Measurements from ENCODE around the gene AGR2. TPM values are rescaled to one million over a fixed set of nuclear protein-coding genes. Genes with fewer than 3 reads are reported as not detected.
A peak's percentile ranks its signal among the peaks of the same experiment; 100 is the strongest.
"Not testable (repeated sequence)": the region's sequence is repeated elsewhere in the genome, so short reads cannot be mapped to it uniquely, and the experiment has no call there.

Gene AGR2
- polyA plus RNA-seq, 2 donors = 1.6 to 3.3 TPM

- H3K4me3 ChIP-seq (ENCODE audit: low read depth in 1 of 2, low read length in 2 of 2) = no peak overlapping the region
- no peak overlapping the region for H3K27ac ChIP-seq (ENCODE audit: low read depth in 2 of 2, low read length in 1 of 2)
- H3K9me3 ChIP-seq (ENCODE audit: control insufficient read depth in 2 of 2, insufficient read depth in 1 of 2, low read depth in 1 of 2, low read length in 1 of 2) = no peaks in the 10 kb centered on the region
- 73 to 86% methylated on average over 1 of the region's 1 CpG for WGBS, 2 donors
- no peaks in the 10 kb centered on the region for H3K27me3 ChIP-seq (ENCODE audit: control insufficient read depth in 1 of 2, insufficient read depth in 2 of 2, low read length in 2 of 2)
- no peaks in the 10 kb centered on the region for H3K36me3 ChIP-seq (ENCODE audit: control insufficient read depth in 2 of 2, insufficient read depth in 2 of 2, low read length in 1 of 2)
- no peaks in the 10 kb centered on the region for H3K4me1 ChIP-seq (ENCODE audit: control insufficient read depth in 2 of 2, insufficient read depth in 2 of 2, low read length in 1 of 2)
These were observed 24.2 kb downstream of the AGR2 start for GRCh38 chr7:16780596-16780995.

- Histone ChIP-seq H3K4me3 (ENCODE audit: low read depth in 1 of 2, low read length in 2 of 2) (no peak overlapping the region), H3K4me1 (ENCODE audit: control insufficient read depth in 2 of 2, insufficient read depth in 2 of 2, low read length in 1 of 2) (no peaks in the 10 kb centered on the region), H3K9me3 (ENCODE audit: control insufficient read depth in 2 of 2, insufficient read depth in 1 of 2, low read depth in 1 of 2, low read length in 1 of 2) (no peaks in the 10 kb centered on the region), H3K27ac (ENCODE audit: low read depth in 2 of 2, low read length in 1 of 2) (no peak overlapping the region), H3K27me3 (ENCODE audit: control insufficient read depth in 1 of 2, insufficient read depth in 2 of 2, low read length in 2 of 2) (no peaks in the 10 kb centered on the region), H3K36me3 (ENCODE audit: control insufficient read depth in 2 of 2, insufficient read depth in 2 of 2, low read length in 1 of 2) (no peaks in the 10 kb centered on the region)
- WGBS, 2 donors = 64 to 75% methylated on average over 1 of the region's 1 CpG
These were observed 25.7 kb downstream of the AGR2 start for GRCh38 chr7:16779051-16779450.

- Histone ChIP-seq H3K9me3 (ENCODE audit: control insufficient read depth in 2 of 2, insufficient read depth in 1 of 2, low read depth in 1 of 2, low read length in 1 of 2) (no peaks in the 10 kb centered on the region), H3K27ac (ENCODE audit: low read depth in 2 of 2, low read length in 1 of 2) (no peak overlapping the region), H3K27me3 (ENCODE audit: control insufficient read depth in 1 of 2, insufficient read depth in 2 of 2, low read length in 2 of 2) (no peaks in the 10 kb centered on the region), H3K4me3 (ENCODE audit: low read depth in 1 of 2, low read length in 2 of 2) (no peak overlapping the region), H3K36me3 (ENCODE audit: control insufficient read depth in 2 of 2, insufficient read depth in 2 of 2, low read length in 1 of 2) (no peaks in the 10 kb centered on the region), H3K4me1 (ENCODE audit: control insufficient read depth in 2 of 2, insufficient read depth in 2 of 2, low read length in 1 of 2) (no peaks in the 10 kb centered on the region)
- WGBS, 2 donors = 96 to 97% methylated on average over 3 of the region's 3 CpGs
These were observed 26.3 kb downstream of the AGR2 start for GRCh38 chr7:16778476-16778875.

- Histone ChIP-seq H3K4me1 (ENCODE audit: control insufficient read depth in 2 of 2, insufficient read depth in 2 of 2, low read length in 1 of 2) (no peaks in the 10 kb centered on the region), H3K9me3 (ENCODE audit: control insufficient read depth in 2 of 2, insufficient read depth in 1 of 2, low read depth in 1 of 2, low read length in 1 of 2) (no peaks in the 10 kb centered on the region), H3K27ac (ENCODE audit: low read depth in 2 of 2, low read length in 1 of 2) (no peak overlapping the region), H3K36me3 (ENCODE audit: control insufficient read depth in 2 of 2, insufficient read depth in 2 of 2, low read length in 1 of 2) (no peaks in the 10 kb centered on the region), H3K4me3 (ENCODE audit: low read depth in 1 of 2, low read length in 2 of 2) (no peak overlapping the region), H3K27me3 (ENCODE audit: control insufficient read depth in 1 of 2, insufficient read depth in 2 of 2, low read length in 2 of 2) (no peaks in the 10 kb centered on the region)
- WGBS, 2 donors = 90 to 93% methylated on average over 7 of the region's 7 CpGs
These were observed 28.7 kb downstream of the AGR2 start for GRCh38 chr7:16776053-16776452.

- Histone ChIP-seq H3K4me1 (ENCODE audit: control insufficient read depth in 2 of 2, insufficient read depth in 2 of 2, low read length in 1 of 2) (no peaks in the 10 kb centered on the region), H3K4me3 (ENCODE audit: low read depth in 1 of 2, low read length in 2 of 2) (no peak overlapping the region), H3K27me3 (ENCODE audit: control insufficient read depth in 1 of 2, insufficient read depth in 2 of 2, low read length in 2 of 2) (no peaks in the 10 kb centered on the region), H3K27ac (ENCODE audit: low read depth in 2 of 2, low read length in 1 of 2) (no peak overlapping the region), H3K9me3 (ENCODE audit: control insufficient read depth in 2 of 2, insufficient read depth in 1 of 2, low read depth in 1 of 2, low read length in 1 of 2) (no peaks in the 10 kb centered on the region), H3K36me3 (ENCODE audit: control insufficient read depth in 2 of 2, insufficient read depth in 2 of 2, low read length in 1 of 2) (no peaks in the 10 kb centered on the region)
These were observed 29.8 kb downstream of the AGR2 start for GRCh38 chr7:16774986-16775385.

- H3K4me3 ChIP-seq (ENCODE audit: low read depth in 1 of 2, low read length in 2 of 2) = no peak overlapping the region
- H3K36me3 ChIP-seq (ENCODE audit: control insufficient read depth in 2 of 2, insufficient read depth in 2 of 2, low read length in 1 of 2) = no peaks in the 10 kb centered on the region
- no peaks in the 10 kb centered on the region for H3K27me3 ChIP-seq (ENCODE audit: control insufficient read depth in 1 of 2, insufficient read depth in 2 of 2, low read length in 2 of 2)
- H3K4me1 ChIP-seq (ENCODE audit: control insufficient read depth in 2 of 2, insufficient read depth in 2 of 2, low read length in 1 of 2) = no peaks in the 10 kb centered on the region
- WGBS, 2 donors = 85 to 90% methylated on average over 4 of the region's 4 CpGs
- no peak overlapping the region for H3K27ac ChIP-seq (ENCODE audit: low read depth in 2 of 2, low read length in 1 of 2)
- H3K9me3 ChIP-seq (ENCODE audit: control insufficient read depth in 2 of 2, insufficient read depth in 1 of 2, low read depth in 1 of 2, low read length in 1 of 2) = no peaks in the 10 kb centered on the region
These were observed 30.5 kb downstream of the AGR2 start for GRCh38 chr7:16774294-16774693.

- no peak overlapping the region for H3K4me3 ChIP-seq (ENCODE audit: low read depth in 1 of 2, low read length in 2 of 2)
- H3K27ac ChIP-seq (ENCODE audit: low read depth in 2 of 2, low read length in 1 of 2) = no peak overlapping the region
- no peaks in the 10 kb centered on the region for H3K36me3 ChIP-seq (ENCODE audit: control insufficient read depth in 2 of 2, insufficient read depth in 2 of 2, low read length in 1 of 2)
- H3K9me3 ChIP-seq (ENCODE audit: control insufficient read depth in 2 of 2, insufficient read depth in 1 of 2, low read depth in 1 of 2, low read length in 1 of 2) = no peaks in the 10 kb centered on the region
- no peaks in the 10 kb centered on the region for H3K27me3 ChIP-seq (ENCODE audit: control insufficient read depth in 1 of 2, insufficient read depth in 2 of 2, low read length in 2 of 2)
- H3K4me1 ChIP-seq (ENCODE audit: control insufficient read depth in 2 of 2, insufficient read depth in 2 of 2, low read length in 1 of 2) = no peaks in the 10 kb centered on the region
- 94 to 96% methylated on average over 2 of the region's 2 CpGs for WGBS, 2 donors
These were observed 30.9 kb downstream of the AGR2 start for GRCh38 chr7:16773884-16774283.

- Histone ChIP-seq H3K36me3 (ENCODE audit: control insufficient read depth in 2 of 2, insufficient read depth in 2 of 2, low read length in 1 of 2) (no peaks in the 10 kb centered on the region), H3K4me1 (ENCODE audit: control insufficient read depth in 2 of 2, insufficient read depth in 2 of 2, low read length in 1 of 2) (no peaks in the 10 kb centered on the region), H3K4me3 (ENCODE audit: low read depth in 1 of 2, low read length in 2 of 2) (no peak overlapping the region), H3K27ac (ENCODE audit: low read depth in 2 of 2, low read length in 1 of 2) (no peak overlapping the region), H3K9me3 (ENCODE audit: control insufficient read depth in 2 of 2, insufficient read depth in 1 of 2, low read depth in 1 of 2, low read length in 1 of 2) (no peaks in the 10 kb centered on the region), H3K27me3 (ENCODE audit: control insufficient read depth in 1 of 2, insufficient read depth in 2 of 2, low read length in 2 of 2) (no peaks in the 10 kb centered on the region)
- 47 to 55% methylated on average over 2 of the region's 2 CpGs for WGBS, 2 donors
These were observed 31.5 kb downstream of the AGR2 start for GRCh38 chr7:16773326-16773725.

GRCh38 chr7:16770657-16771329 is 34.0 kb downstream of the AGR2 start:
- H3K27me3 ChIP-seq (ENCODE audit: control insufficient read depth in 1 of 2, insufficient read depth in 2 of 2, low read length in 2 of 2) = no peaks in the 10 kb centered on the region
- H3K36me3 ChIP-seq (ENCODE audit: control insufficient read depth in 2 of 2, insufficient read depth in 2 of 2, low read length in 1 of 2) = no peaks in the 10 kb centered on the region
- peak overlapping the region in 1 of 2 donors; percentile 29 for H3K27ac ChIP-seq (ENCODE audit: low read depth in 2 of 2, low read length in 1 of 2)
- no peaks in the 10 kb centered on the region for H3K9me3 ChIP-seq (ENCODE audit: control insufficient read depth in 2 of 2, insufficient read depth in 1 of 2, low read depth in 1 of 2, low read length in 1 of 2)
- no peaks in the 10 kb centered on the region for H3K4me1 ChIP-seq (ENCODE audit: control insufficient read depth in 2 of 2, insufficient read depth in 2 of 2, low read length in 1 of 2)
- H3K4me3 ChIP-seq (ENCODE audit: low read depth in 1 of 2, low read length in 2 of 2) = no peak overlapping the region
- WGBS, 2 donors = 51 to 64% methylated on average over 6 of the region's 6 CpGs

GRCh38 chr7:16769994-16770393 is 34.8 kb downstream of the AGR2 start:
- H3K9me3 ChIP-seq (ENCODE audit: control insufficient read depth in 2 of 2, insufficient read depth in 1 of 2, low read depth in 1 of 2, low read length in 1 of 2); H3K36me3 ChIP-seq (ENCODE audit: control insufficient read depth in 2 of 2, insufficient read depth in 2 of 2, low read length in 1 of 2); H3K27ac ChIP-seq (ENCODE audit: low read depth in 2 of 2, low read length in 1 of 2); H3K4me3 ChIP-seq (ENCODE audit: low read depth in 1 of 2, low read length in 2 of 2); H3K27me3 ChIP-seq (ENCODE audit: control insufficient read depth in 1 of 2, insufficient read depth in 2 of 2, low read length in 2 of 2); H3K4me1 ChIP-seq (ENCODE audit: control insufficient read depth in 2 of 2, insufficient read depth in 2 of 2, low read length in 1 of 2): not testable (repeated sequence)
- 92 to 94% methylated on average over 3 of the region's 3 CpGs for WGBS, 2 donors

Measured in esophagus (tissue), 2 donors.